MM.1S (cell line): ENCODE data around the gene CENPU.
A peak's percentile ranks its signal among the peaks of the same experiment; 100 is the strongest.

ENCODE experiments used
- DNase-seq: peaks from one replicate; pipeline ENCODE4 v3.0.0-alpha.2; 2015
- H2AFZ ChIP-seq: fragments of 300-600 bp; sonication (generic); 2 replicates; pipeline ENCODE4 v1.6.0; 2016; ENCODE audit warnings: antibody characterized with exemption, low read length
- H3F3A ChIP-seq: fragments of 300-600 bp; sonication (generic); 2 replicates; pipeline ENCODE4 v1.6.1; 2016; ENCODE audit warnings: mild to moderate bottlenecking, antibody characterized with exemption, low read length, moderate library complexity, mixed read lengths; ENCODE audit not compliant: insufficient read depth
- H3K27ac ChIP-seq: fragments of 300-600 bp; sonication (generic); 2 replicates; pipeline ENCODE4 v1.5.1; 2016; ENCODE audit warnings: mild to moderate bottlenecking, low read length
- H3K27me3 ChIP-seq: fragments of 300-600 bp; sonication (generic); replicated peaks from 2 replicates; pipeline ENCODE4 v1.6.0; 2016; ENCODE audit warnings: low read length; ENCODE audit not compliant: insufficient read depth
- H3K36me3 ChIP-seq: fragments of 300-600 bp; sonication (generic); replicated peaks from 2 replicates; pipeline ENCODE4 v1.6.1; 2016; ENCODE audit warnings: mild to moderate bottlenecking, low read length, mixed read lengths; ENCODE audit not compliant: insufficient read depth
- H3K4me1 ChIP-seq: fragments of 300-600 bp; sonication (generic); 2 replicates; pipeline ENCODE4 v1.6.1; 2016; ENCODE audit warnings: low read length, mixed read lengths
- H3K4me2 ChIP-seq: fragments of 300-600 bp; sonication (generic); 2 replicates; pipeline ENCODE4 v1.6.0; 2016; ENCODE audit warnings: low read depth, low read length
- H3K4me3 ChIP-seq: fragments of 300-600 bp; sonication (generic); 2 replicates; pipeline ENCODE4 v1.5.1; 2016; ENCODE audit warnings: low read length, mixed read lengths
- H3K79me2 ChIP-seq: fragments of 300-600 bp; sonication (generic); 2 replicates; pipeline ENCODE4 v1.6.1; 2016; ENCODE audit warnings: mixed run types, low read length, mixed read lengths
- H3K9ac ChIP-seq: fragments of 300-600 bp; sonication (generic); 2 replicates; pipeline ENCODE4 v1.6.1; 2016; ENCODE audit warnings: low read length, mixed read lengths
- H3K9me2 ChIP-seq: fragments of 300-600 bp; sonication (generic); replicated peaks from 2 replicates; pipeline ENCODE4 v1.6.1; 2016; ENCODE audit warnings: mild to moderate bottlenecking, low read length, mixed read lengths; ENCODE audit not compliant: insufficient read depth
- H3K9me3 ChIP-seq: fragments of 300-600 bp; sonication (generic); replicated peaks from 2 replicates; pipeline ENCODE4 v1.6.1; 2016; ENCODE audit warnings: mild to moderate bottlenecking, low read length, mixed read lengths; ENCODE audit not compliant: insufficient read depth
- H4K20me1 ChIP-seq: fragments of 300-600 bp; sonication (generic); 2 replicates; pipeline ENCODE4 v1.6.1; 2016; ENCODE audit warnings: mild to moderate bottlenecking, low read length, moderate library complexity, mixed read lengths; ENCODE audit not compliant: insufficient read depth
- EZH2 ChIP-seq: fragments of 300-600 bp; sonication (generic); optimal IDR thresholded peaks from 2 replicates; pipeline ENCODE3; 2017; ENCODE audit warnings: low read depth, mild to moderate bottlenecking, antibody characterized with exemption, low read length, mixed read lengths
- EZH2phosphoT487 ChIP-seq: fragments of 300-600 bp; sonication (generic); IDR thresholded peaks from 2 replicates; pipeline ENCODE4 v1.6.1; 2018; ENCODE audit warnings: antibody characterized with exemption, low read length
- TF ChIP-seq, protein P1 (sequence below): fragments of 300-600 bp; sonication (generic); IDR thresholded peaks from 2 replicates; pipeline ENCODE4 v1.5.1; 2016; ENCODE audit warnings: antibody characterized with exemption, low read length, mixed read lengths

The CENPU gene

DNA sequence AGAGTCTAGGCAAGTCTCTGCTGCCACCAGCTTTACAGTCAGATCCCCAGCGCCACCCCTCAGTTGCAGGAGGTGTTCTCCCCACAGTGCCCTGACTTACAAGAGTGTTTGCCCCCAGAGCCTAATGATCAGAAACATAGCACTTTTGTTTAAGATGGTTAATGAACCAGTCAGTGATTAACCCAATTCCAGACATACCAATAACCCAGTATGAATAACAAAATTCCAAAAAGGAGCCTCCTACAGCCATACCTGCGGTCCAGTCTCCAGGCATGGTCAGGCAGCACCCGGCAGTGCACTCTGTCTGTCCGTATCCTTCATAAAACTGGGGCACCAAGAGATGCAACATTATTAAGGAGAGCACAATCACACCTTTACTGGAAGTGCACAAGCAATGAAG, 30.7 kb upstream of the CENPU start:
- Histone ChIP-seq H2AFZ (no peak overlapping the region), H3K4me2 (no peak overlapping the region), H4K20me1 (no peaks in the 10 kb centered on the region), H3K79me2 (no peaks in the 10 kb centered on the region), H3K9ac (no peak overlapping the region), H3K36me3 (no peaks in the 10 kb centered on the region), H3K9me2 (no peaks in the 10 kb centered on the region), H3K9me3 (no peaks in the 10 kb centered on the region), H3K4me3 (no peak overlapping the region), H3K27ac (no peak overlapping the region), H3F3A (no peaks in the 10 kb centered on the region), H3K4me1 (peaks cover 6% of the 10 kb centered on the region; the same call in 1 of the 2 replicates), H3K27me3 (no peaks in the 10 kb centered on the region)
- TF ChIP-seq EZH2phosphoT487 (no peak), EZH2 (no peak)
- TF ChIP-seq, protein P1, sequence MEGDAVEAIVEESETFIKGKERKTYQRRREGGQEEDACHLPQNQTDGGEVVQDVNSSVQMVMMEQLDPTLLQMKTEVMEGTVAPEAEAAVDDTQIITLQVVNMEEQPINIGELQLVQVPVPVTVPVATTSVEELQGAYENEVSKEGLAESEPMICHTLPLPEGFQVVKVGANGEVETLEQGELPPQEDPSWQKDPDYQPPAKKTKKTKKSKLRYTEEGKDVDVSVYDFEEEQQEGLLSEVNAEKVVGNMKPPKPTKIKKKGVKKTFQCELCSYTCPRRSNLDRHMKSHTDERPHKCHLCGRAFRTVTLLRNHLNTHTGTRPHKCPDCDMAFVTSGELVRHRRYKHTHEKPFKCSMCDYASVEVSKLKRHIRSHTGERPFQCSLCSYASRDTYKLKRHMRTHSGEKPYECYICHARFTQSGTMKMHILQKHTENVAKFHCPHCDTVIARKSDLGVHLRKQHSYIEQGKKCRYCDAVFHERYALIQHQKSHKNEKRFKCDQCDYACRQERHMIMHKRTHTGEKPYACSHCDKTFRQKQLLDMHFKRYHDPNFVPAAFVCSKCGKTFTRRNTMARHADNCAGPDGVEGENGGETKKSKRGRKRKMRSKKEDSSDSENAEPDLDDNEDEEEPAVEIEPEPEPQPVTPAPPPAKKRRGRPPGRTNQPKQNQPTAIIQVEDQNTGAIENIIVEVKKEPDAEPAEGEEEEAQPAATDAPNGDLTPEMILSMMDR: no peak
- DNase-seq: no peak

- no peak overlapping the region for H3K4me2 ChIP-seq
- no peak overlapping the region for H3K4me3 ChIP-seq
- no peaks in the 10 kb centered on the region for H3K9me2 ChIP-seq
- no peaks in the 10 kb centered on the region for H3K9me3 ChIP-seq
- DNase-seq: no peak
- H4K20me1 ChIP-seq: no peaks in the 10 kb centered on the region
- H3K27ac ChIP-seq: no peak overlapping the region
- no peak overlapping the region for H3K9ac ChIP-seq
- no peak overlapping the region for H2AFZ ChIP-seq
- H3K27me3 ChIP-seq: no peaks in the 10 kb centered on the region
- H3K4me1 ChIP-seq: peaks cover 6% of the 10 kb centered on the region; the same call in 1 of the 2 replicates
- no peaks in the 10 kb centered on the region for H3K36me3 ChIP-seq
- H3F3A ChIP-seq: no peaks in the 10 kb centered on the region
- no peaks in the 10 kb centered on the region for H3K79me2 ChIP-seq
- TF ChIP-seq EZH2phosphoT487 (no peak), EZH2 (no peak)
- TF ChIP-seq, protein P1: no peak
These were observed 29.4 kb upstream of the CENPU start for GRCh38 chr4:184763150-184763780.

DNA sequence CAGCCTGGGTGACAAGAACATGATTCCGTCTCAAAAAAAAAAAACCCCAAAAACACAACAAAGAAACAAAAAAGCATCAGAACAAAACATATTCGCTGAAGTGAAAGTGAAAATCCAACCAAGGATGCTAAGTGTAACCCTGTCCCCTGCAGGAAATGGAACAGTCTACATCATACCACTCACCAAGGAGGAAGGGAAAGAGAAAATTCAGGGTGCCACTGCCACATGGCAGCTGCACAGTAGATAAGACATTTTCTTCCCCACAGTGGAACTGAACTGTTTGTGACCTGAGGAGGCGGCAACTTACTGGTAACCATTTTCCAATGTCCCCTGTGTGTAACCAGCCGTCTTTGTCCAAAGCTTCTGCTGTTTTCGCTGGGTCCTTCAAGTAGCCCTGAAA, 28.2 kb upstream of the CENPU start:
- H3K9me2 ChIP-seq: no peaks in the 10 kb centered on the region
- H3K9ac ChIP-seq: no peak overlapping the region
- no peaks in the 10 kb centered on the region for H3K36me3 ChIP-seq
- no peaks in the 10 kb centered on the region for H3K27me3 ChIP-seq
- no peaks in the 10 kb centered on the region for H3F3A ChIP-seq
- no peak overlapping the region for H3K27ac ChIP-seq
- H3K9me3 ChIP-seq: no peaks in the 10 kb centered on the region
- H3K4me2 ChIP-seq: peak overlapping the region; percentile 23; the same call in 1 of the 2 replicates
- H3K4me1 ChIP-seq: peaks cover 6% of the 10 kb centered on the region; the same call in 1 of the 2 replicates
- no peaks in the 10 kb centered on the region for H4K20me1 ChIP-seq
- DNase-seq: peak; percentile 72
- H2AFZ ChIP-seq: no peak overlapping the region
- TF ChIP-seq, protein P1: 0 out of 2 replicates have a peak, but pooled peaks have one; percentile 9
- TF ChIP-seq EZH2phosphoT487 (no peak), EZH2 (no peak)
- no peaks in the 10 kb centered on the region for H3K79me2 ChIP-seq
- H3K4me3 ChIP-seq: no peak overlapping the region
